ENCODE measurements around the gene TXNDC11. TPM values are rescaled to one million over a fixed set of nuclear protein-coding genes. Genes with fewer than 3 reads are reported as not detected.
"Not testable (repeated sequence)": the region's sequence is repeated elsewhere in the genome, so short reads cannot be mapped to it uniquely, and the experiment has no call there.

Gene TXNDC11
- total and polyA plus RNA-seq, 10 of the 15 experiments (the other 5 are each of a cell fraction or from before 2014, with no cell fraction given), result 1.7 to 86.7 (median 54.4) TPM

- ChIA-PET RAD21 (ENCODE audit: unreplicated experiment) (interaction anchor here (1.7 to 8.1 kb wide), 4 partner anchors 11 to 96 kb away, joined by 4 to 174 read pairs (median 10); partner anchors contain the start of genes TXNDC11 and ZC3H7A), POLR2A (interaction anchor here (0.6 to 21.9 kb wide), 5 partner anchors 10 to 202 kb away, joined by 3 to 410 read pairs (median 4); partner anchors contain the start of genes RSL1D1, TXNDC11 and ZC3H7A), SMC1A (ENCODE audit: uncharacterized antibody, unreplicated experiment) (interaction anchor here (0.7 to 8.0 kb wide), 6 partner anchors 8 to 49 kb away, joined by 3 to 184 read pairs (median 6); partner anchors contain the start of genes TXNDC11 and ZC3H7A), CTCF (interaction anchor here (0.9 to 4.4 kb wide), 3 partner anchors 11 to 831 kb away, joined by 3 to 62 read pairs (median 5); partner anchors contain the start of genes TXNDC11 and ZC3H7A)
- DNase-seq (ENCODE audit: low read depth, low spot score); H3K9ac ChIP-seq (ENCODE audit: control insufficient read depth, insufficient read depth, low read length); BruUV-seq (replicated peaks); ATAC-seq; in situ Hi-C loops (cut with MboI); H4K20me1 ChIP-seq (ENCODE audit: control insufficient read depth, insufficient read depth); H3K27me3 ChIP-seq (replicated peaks in 1 of 2; ENCODE audit: control insufficient read depth in 2 of 2, insufficient read depth in 2 of 2, low read length in 1 of 2); H3K9me3 ChIP-seq (replicated peaks; ENCODE audit: control insufficient read depth, insufficient read depth, low read length); FAIRE-seq; H2AFZ ChIP-seq (ENCODE audit: control insufficient read depth, low read depth, low read length); H3K36me3 ChIP-seq (ENCODE audit: control insufficient read depth in 2 of 2, insufficient read depth in 2 of 2, low read length in 1 of 2): not testable (repeated sequence)
- Histone ChIP-seq H3K4me1 (ENCODE audit: control insufficient read depth, insufficient read depth, low read length) (peaks cover 34% of the 10 kb centered on the region), H3K4me2 (ENCODE audit: control insufficient read depth, insufficient read depth) (peak overlapping the region; percentile 65), H3K79me2 (ENCODE audit: control insufficient read depth, insufficient read depth, low read length) (peaks cover 73% of the 10 kb centered on the region), H3K4me3 (peak overlapping the region; percentile 29; the same call in 1 of the 2 replicates), H3K27ac (ENCODE audit: control insufficient read depth, insufficient read depth) (peak overlapping the region; percentile 99)
- TF ChIP-seq BHLHE40 (IDR thresholded peaks at IDR 0.05; ENCODE audit: borderline replicate concordance in 1 of 2, low read depth in 2 of 2, low read length in 1 of 2), result peak in 1 of 2 experiments; percentile 62; a peak in 1 of 4 replicates
- TF ChIP-seq NBN (IDR thresholded peaks at IDR 0.05), result 0 out of 2 replicates have a peak, but pooled peaks have one; percentile 11
- 46% methylated on average over 13 of the region's 13 CpGs for WGBS (ENCODE audit: insufficient coverage, insufficient replicate concordance, low lambda C conversion rate, missing lambda C conversion rate)
- intact Hi-C loops (cut with micrococcal nuclease; ENCODE audit: unreplicated experiment), result loop anchor here (5.0 kb wide), 1 partner anchor 43 kb away; the partner anchor contains the start of gene TXNDC11
These were observed 42.4 kb upstream of the TXNDC11 start for GRCh38 chr16:11784980-11785599.

- H4K20me1 ChIP-seq (ENCODE audit: control insufficient read depth, insufficient read depth); BruUV-seq (replicated peaks); H3K27me3 ChIP-seq (replicated peaks in 1 of 2; ENCODE audit: control insufficient read depth in 2 of 2, insufficient read depth in 2 of 2, low read length in 1 of 2); H2AFZ ChIP-seq (ENCODE audit: control insufficient read depth, low read depth, low read length); H3K9me3 ChIP-seq (replicated peaks; ENCODE audit: control insufficient read depth, insufficient read depth, low read length); ATAC-seq; H3K36me3 ChIP-seq (ENCODE audit: control insufficient read depth in 2 of 2, insufficient read depth in 2 of 2, low read length in 1 of 2); DNase-seq (ENCODE audit: low read depth, low spot score); in situ Hi-C loops (cut with MboI); FAIRE-seq; H3K4me3 ChIP-seq: not testable (repeated sequence)
- ChIA-PET CTCF (interaction anchor here (0.9 to 4.4 kb wide), 4 partner anchors 11 to 830 kb away, joined by 3 to 62 read pairs (median 4); partner anchors contain the start of genes TXNDC11 and ZC3H7A), RAD21 (ENCODE audit: unreplicated experiment) (interaction anchor here (0.8 to 8.1 kb wide), 5 partner anchors 10 to 45 kb away, joined by 3 to 174 read pairs (median 7); partner anchors contain the start of genes TXNDC11 and ZC3H7A), SMC1A (ENCODE audit: uncharacterized antibody, unreplicated experiment) (interaction anchor here (0.8 to 8.0 kb wide), 8 partner anchors 9 to 95 kb away, joined by 3 to 184 read pairs (median 6); partner anchors contain the start of genes TXNDC11 and ZC3H7A), POLR2A (interaction anchor here (0.7 to 21.9 kb wide), 4 partner anchors 11 to 43 kb away, joined by 3 to 410 read pairs (median 46); partner anchors contain the start of genes TXNDC11 and ZC3H7A)
- peak overlapping the region; percentile 49 for H3K9ac ChIP-seq (ENCODE audit: control insufficient read depth, insufficient read depth, low read length)
- intact Hi-C loops (cut with micrococcal nuclease; ENCODE audit: unreplicated experiment), result loop anchor here (5.0 kb wide), 1 partner anchor 42 kb away; the partner anchor contains the start of gene TXNDC11
- peaks cover 73% of the 10 kb centered on the region for H3K79me2 ChIP-seq (ENCODE audit: control insufficient read depth, insufficient read depth, low read length)
- H3K4me2 ChIP-seq (ENCODE audit: control insufficient read depth, insufficient read depth), result peak overlapping the region; percentile 99
- H3K4me1 ChIP-seq (ENCODE audit: control insufficient read depth, insufficient read depth, low read length), result peaks cover 34% of the 10 kb centered on the region
- peak overlapping the region; percentile 99 for H3K27ac ChIP-seq (ENCODE audit: control insufficient read depth, insufficient read depth)
- 73% methylated on average over 6 of the region's 6 CpGs for WGBS (ENCODE audit: insufficient coverage, insufficient replicate concordance, low lambda C conversion rate, missing lambda C conversion rate)
These were observed 41.7 kb upstream of the TXNDC11 start for GRCh38 chr16:11784381-11784780.
